SK-N-SH (cell line): ENCODE data around the gene ZP1. TPM values are rescaled to one million over a fixed set of nuclear protein-coding genes. Genes with fewer than 3 reads are reported as not detected.

Experiments used
- CTCF ChIA-PET: fragments of 300-600, 350-600 bp; formaldehyde crosslinking; extraction: SDS; loops from one replicate; lab custom pipeline; 2021; lab: Yijun Ruan, JAX
- POLR2A ChIA-PET: fragments of 350-600 bp; sonication (Branson Sonifier 250); formaldehyde crosslinking; extraction: SDS; loops from one replicate; lab custom pipeline; 2020; ENCODE audit warnings: antibody characterized with exemption, inconsistent platforms; lab: Yijun Ruan, JAX
- DNase-seq: peaks from one replicate; pipeline ENCODE4 v3.0.0; 2012
- H2AFZ ChIP-seq: fragments of 200-600 bp; sonication (generic); 2 replicates; pipeline ENCODE4 v1.8.1; 2016; ENCODE audit warnings: antibody characterized with exemption, mild to moderate bottlenecking, low read depth
- H3F3A ChIP-seq: fragments of 200-600 bp; sonication (generic); replicated peaks from 2 replicates; pipeline ENCODE3; 2016; ENCODE audit warnings: antibody characterized with exemption, mild to moderate bottlenecking; ENCODE audit not compliant: insufficient read depth
- H3K27ac ChIP-seq, 2 experiments: fragments of 200-500 bp in 1 of 2; fragments of 200-600 bp in 1 of 2; sonication (Bioruptor generic) in 1 of 2; sonication (generic), shearing (Covaris generic) in 1 of 2; 2 replicates each; pipeline versions ENCODE4 v1.5.1 to v1.6.1; 2014 to 2016; ENCODE audit warnings: low read depth in 2 of 2, inconsistent platforms in 1 of 2, low read length in 1 of 2, mild to moderate bottlenecking in 1 of 2, mixed read lengths in 1 of 2
- H3K27me3 ChIP-seq: fragments of 200-600 bp; sonication (generic), shearing (Covaris generic); 2 replicates; pipeline ENCODE4 v1.6.1; 2016; ENCODE audit warnings: mixed run types; ENCODE audit not compliant: insufficient read depth
- H3K36me3 ChIP-seq, 2 experiments: fragments of 200-500 bp in 1 of 2; fragments of 200-600 bp in 1 of 2; sonication (Bioruptor generic) in 1 of 2; sonication (generic) in 1 of 2; replicated peaks in 1 of 2; 2 replicates each; pipeline versions ENCODE3 to v1.5.1; 2014 to 2016; ENCODE audit warnings: low read length in 1 of 2, mild to moderate bottlenecking in 1 of 2; ENCODE audit not compliant: insufficient read depth in 2 of 2, control insufficient read depth in 1 of 2
- H3K4me1 ChIP-seq, 2 experiments: fragments of 200-500 bp in 1 of 2; fragments of 200-600 bp in 1 of 2; sonication (Bioruptor generic) in 1 of 2; sonication (generic), shearing (Covaris generic) in 1 of 2; 2 replicates each; pipeline versions ENCODE4 v1.5.1 to v1.6.1; 2014 to 2016; ENCODE audit warnings: low read depth in 1 of 2, low read length in 1 of 2, mixed run types in 1 of 2; ENCODE audit not compliant: insufficient read depth in 2 of 2, control insufficient read depth in 1 of 2
- H3K4me2 ChIP-seq: fragments of 200-600 bp; sonication (generic), shearing (Covaris generic); 2 replicates; pipeline ENCODE4 v1.6.1; 2017; ENCODE audit warnings: mixed run types
- H3K4me3 ChIP-seq, 2 experiments: fragments of 200-500 bp in 1 of 2; fragments of 200-600 bp in 1 of 2; sonication (Bioruptor generic) in 1 of 2; sonication (generic), shearing (Covaris generic) in 1 of 2; 2 replicates each; pipeline versions ENCODE4 v1.5.1 to v1.8.1; 2014 to 2016; ENCODE audit warnings: low read depth in 2 of 2, inconsistent platforms in 1 of 2, low read length in 1 of 2, mild to moderate bottlenecking in 1 of 2, mixed read lengths in 1 of 2, moderate library complexity in 1 of 2
- H3K79me2 ChIP-seq: fragments of 200-600 bp; sonication (generic); 2 replicates; pipeline ENCODE4 v1.8.1; 2017; ENCODE audit warnings: mild to moderate bottlenecking; ENCODE audit not compliant: insufficient read depth
- H3K9ac ChIP-seq: fragments of 200-600 bp; sonication (generic); 2 replicates; pipeline ENCODE4 v1.6.1; 2017; ENCODE audit warnings: mixed run types
- H3K9me2 ChIP-seq: fragments of 200-600 bp; sonication (generic); 2 replicates; pipeline ENCODE4 v1.6.1; 2017; ENCODE audit warnings: mixed run types
- H3K9me3 ChIP-seq: fragments of 200-600 bp; sonication (generic); 2 replicates; pipeline ENCODE4 v1.6.1; 2017; ENCODE audit warnings: mixed run types, mild to moderate bottlenecking, moderate library complexity
- H4K20me1 ChIP-seq: fragments of 200-600 bp; sonication (generic); 2 replicates; pipeline ENCODE4 v1.6.1; 2017; ENCODE audit warnings: mild to moderate bottlenecking, mixed run types; ENCODE audit not compliant: insufficient read depth
- EP300 ChIP-seq, 2 experiments: IDR thresholded peaks; 2 replicates each; pipeline versions ENCODE4 v1.4.0 to v1.6.1; 2012; ENCODE audit warnings: borderline replicate concordance in 1 of 2, low read depth in 1 of 2, low read length in 1 of 2
- MXI1 ChIP-seq: IDR thresholded peaks from 2 replicates; pipeline ENCODE4 v1.6.1; 2012; ENCODE audit warnings: mild to moderate bottlenecking, low read depth, low read length, improper control_type of control experiment
- TAF1 ChIP-seq: IDR thresholded peaks from 2 replicates; pipeline ENCODE4 v1.6.1; 2012; ENCODE audit warnings: low read depth, mild to moderate bottlenecking, low read length, moderate library complexity, borderline replicate concordance
- WGBS: methylation state at CpG from one replicate; pipeline ENCODE4 v1.1.6; 2017; ENCODE audit warnings: low lambda C conversion rate; 5-methylcytosine and 5-hydroxymethylcytosine counted together
- polyA plus RNA-seq, 3 experiments: library from polyadenylated mRNA; depleted of rRNA; stranded (reverse); fragments of >200 nt; gene quantifications; 2 replicates each; pipeline ENCODE4 v1.2.3, GENCODE V29; 2012
- TF ChIP-seq, protein P1 (sequence below): fragments of 150-350 bp; IDR thresholded peaks from 2 replicates; pipeline ENCODE4 v1.6.1; 2017; ENCODE audit warnings: antibody characterized with exemption, low read length, low read depth, borderline replicate concordance
- TF ChIP-seq, protein P2 (sequence below): fragments of 200-600 bp; sonication (generic); IDR thresholded peaks from 2 replicates; pipeline ENCODE4 v1.6.1; 2017; ENCODE audit warnings: antibody characterized with exemption, mild to moderate bottlenecking, moderate library complexity

ZP1 gene
- polyA plus RNA-seq, 1 of the 3 experiments (the other 2 are of a cell fraction), result not detected

DNA sequence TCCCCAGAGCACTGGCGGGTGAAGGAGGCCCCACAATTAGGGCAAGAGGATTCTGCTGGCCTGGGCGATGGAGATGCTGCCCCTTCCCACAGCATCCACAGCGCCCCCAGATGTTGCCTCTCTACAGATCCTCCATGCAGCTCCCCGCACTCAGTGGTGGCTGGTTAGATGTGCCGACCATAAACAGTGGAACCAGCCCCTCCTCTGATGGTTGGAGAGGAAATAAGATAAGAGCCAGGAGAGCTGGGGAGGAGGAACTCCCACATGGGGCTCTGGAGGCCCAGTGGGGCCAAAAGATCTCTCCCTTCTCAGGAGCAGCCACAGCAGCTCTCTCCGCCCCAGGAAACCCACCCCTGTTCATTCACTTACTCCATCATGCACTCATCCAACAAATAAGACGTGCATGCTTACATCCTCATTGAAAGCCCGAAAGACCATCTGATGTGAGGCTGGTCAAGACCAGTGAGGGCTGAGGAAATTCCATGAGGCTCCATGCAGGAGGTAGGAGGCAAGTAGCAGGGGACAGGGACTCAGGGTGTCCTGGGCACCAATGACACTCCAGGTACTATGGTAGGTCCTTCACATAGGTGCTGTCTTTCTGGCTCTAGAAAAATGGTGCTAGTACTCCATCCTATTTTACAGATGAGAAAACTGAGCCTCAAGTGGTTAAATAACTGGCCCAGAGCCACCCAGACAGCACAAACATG is 13.0 kb upstream of the ZP1 start (continued):
- no peak for TF ChIP-seq TAF1

GRCh38 chr11:60854847-60855725 is 12.3 kb upstream of the ZP1 start:
- Histone ChIP-seq H3K4me2 (no peak overlapping the region), H2AFZ (no peak overlapping the region), H3K27ac (no peak overlapping the region), H3F3A (no peaks in the 10 kb centered on the region), H4K20me1 (no peaks in the 10 kb centered on the region), H3K4me1 (no peaks in the 10 kb centered on the region), H3K9me3 (no peaks in the 10 kb centered on the region), H3K27me3 (no peaks in the 10 kb centered on the region), H3K79me2 (no peaks in the 10 kb centered on the region), H3K9ac (no peak overlapping the region), H3K36me3 (peaks cover 0 to 20% of the 10 kb centered on the region in 2 experiments), H3K9me2 (no peaks in the 10 kb centered on the region), H3K4me3 (no peak overlapping the region)
- WGBS, result 67% methylated on average over 7 of the region's 8 CpGs
- CTCF ChIA-PET, result interaction anchor here (1.0 to 2.5 kb wide), 4 partner anchors 10 to 80 kb away, joined by 3 to 13 read pairs (median 6); no protein-coding TSS in a partner anchor
- DNase-seq, result no peak
- POLR2A ChIA-PET, result interaction anchor here (0.5 kb wide), 1 partner anchor 544 kb away, joined by 3 read pairs; no protein-coding TSS in a partner anchor
- TF ChIP-seq, protein P1, sequence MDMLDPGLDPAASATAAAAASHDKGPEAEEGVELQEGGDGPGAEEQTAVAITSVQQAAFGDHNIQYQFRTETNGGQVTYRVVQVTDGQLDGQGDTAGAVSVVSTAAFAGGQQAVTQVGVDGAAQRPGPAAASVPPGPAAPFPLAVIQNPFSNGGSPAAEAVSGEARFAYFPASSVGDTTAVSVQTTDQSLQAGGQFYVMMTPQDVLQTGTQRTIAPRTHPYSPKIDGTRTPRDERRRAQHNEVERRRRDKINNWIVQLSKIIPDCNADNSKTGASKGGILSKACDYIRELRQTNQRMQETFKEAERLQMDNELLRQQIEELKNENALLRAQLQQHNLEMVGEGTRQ, result no peak

- H4K20me1 ChIP-seq, result no peaks in the 10 kb centered on the region
- no peak within 1 kb of the TSS for H3K9ac ChIP-seq
- TF ChIP-seq, protein P2, sequence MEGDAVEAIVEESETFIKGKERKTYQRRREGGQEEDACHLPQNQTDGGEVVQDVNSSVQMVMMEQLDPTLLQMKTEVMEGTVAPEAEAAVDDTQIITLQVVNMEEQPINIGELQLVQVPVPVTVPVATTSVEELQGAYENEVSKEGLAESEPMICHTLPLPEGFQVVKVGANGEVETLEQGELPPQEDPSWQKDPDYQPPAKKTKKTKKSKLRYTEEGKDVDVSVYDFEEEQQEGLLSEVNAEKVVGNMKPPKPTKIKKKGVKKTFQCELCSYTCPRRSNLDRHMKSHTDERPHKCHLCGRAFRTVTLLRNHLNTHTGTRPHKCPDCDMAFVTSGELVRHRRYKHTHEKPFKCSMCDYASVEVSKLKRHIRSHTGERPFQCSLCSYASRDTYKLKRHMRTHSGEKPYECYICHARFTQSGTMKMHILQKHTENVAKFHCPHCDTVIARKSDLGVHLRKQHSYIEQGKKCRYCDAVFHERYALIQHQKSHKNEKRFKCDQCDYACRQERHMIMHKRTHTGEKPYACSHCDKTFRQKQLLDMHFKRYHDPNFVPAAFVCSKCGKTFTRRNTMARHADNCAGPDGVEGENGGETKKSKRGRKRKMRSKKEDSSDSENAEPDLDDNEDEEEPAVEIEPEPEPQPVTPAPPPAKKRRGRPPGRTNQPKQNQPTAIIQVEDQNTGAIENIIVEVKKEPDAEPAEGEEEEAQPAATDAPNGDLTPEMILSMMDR, result no peak
- TF ChIP-seq EP300 (IDR thresholded peaks at IDR 0.05; ENCODE audit: borderline replicate concordance in 1 of 2, low read depth in 1 of 2, low read length in 1 of 2) (no peak), MXI1 (no peak)
- no peak within 1 kb of the TSS for H3K4me2 ChIP-seq
- H3F3A ChIP-seq, result no peaks in the 10 kb centered on the region
- peak; percentile 69 for DNase-seq
- POLR2A ChIA-PET, result no interaction called here
- no peaks in the 10 kb centered on the region for H3K27me3 ChIP-seq
- no peaks in the 10 kb centered on the region for H3K4me1 ChIP-seq
- H3K9me3 ChIP-seq, result no peaks in the 10 kb centered on the region
- H3K4me3 ChIP-seq, result no peak within 1 kb of the TSS
- no peaks in the 10 kb centered on the region for H3K79me2 ChIP-seq
- CTCF ChIA-PET, result interaction anchor here (1.0 to 2.5 kb wide), 6 partner anchors 9 to 81 kb away, joined by 3 to 13 read pairs (median 4); no protein-coding TSS in a partner anchor
- H3K27ac ChIP-seq, result no peak within 1 kb of the TSS
- H3K9me2 ChIP-seq, result no peaks in the 10 kb centered on the region
- no peak within 1 kb of the TSS for H2AFZ ChIP-seq
- 58% methylated on average over 14 of the region's 14 CpGs for whole genome bisulfite sequencing
- peaks cover 0 to 12% of the 10 kb centered on the region in 2 experiments for H3K36me3 ChIP-seq
Measured at GRCh38 chr11:60855726-60856633, 11.4 kb upstream of the ZP1 start, which contains the start of gene PTGDR2. Gene PTGDR2, minus strand, starts transcription at chr11:60855950. Its CDS starts 2,228 bp downstream, at chr11:60853722.
